ENCODE results near the gene FNDC1.
A peak's percentile ranks its signal among the peaks of the same experiment; 100 is the strongest.

FNDC1 gene

GRCh38 chr6:159157431-159157830 lies 11.8 kb upstream of the FNDC1 start:
- H3K9ac ChIP-seq (ENCODE audit: low read depth, low read length): no peak overlapping the region
- peaks cover 15% of the 10 kb centered on the region for H3K9me3 ChIP-seq (ENCODE audit: insufficient read depth, low read depth, low read length)
- 62% methylated on average over 2 of the region's 2 CpGs for WGBS

DNA sequence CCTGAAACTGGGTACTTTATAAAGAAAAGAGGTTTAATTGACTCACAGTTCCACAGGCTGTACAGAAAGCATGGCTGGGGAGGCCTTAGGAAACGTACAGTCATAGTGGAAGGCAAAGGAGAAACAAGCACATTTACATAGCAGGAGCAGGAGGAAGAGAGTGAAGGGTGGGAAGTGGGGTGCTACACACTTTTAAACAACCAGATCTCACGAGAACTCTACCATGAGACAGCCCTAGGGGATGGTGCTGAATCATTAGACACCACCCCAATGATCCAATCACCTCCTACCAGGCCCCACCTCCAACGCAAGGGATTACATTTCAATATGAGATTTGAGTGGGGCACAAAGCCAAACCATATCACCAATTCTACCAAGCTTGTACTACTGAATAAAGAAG lies 7.4 kb upstream of the FNDC1 start:
- no peaks in the 10 kb centered on the region for H3K9me3 ChIP-seq (ENCODE audit: insufficient read depth, low read depth, low read length)
- H3K27me3 ChIP-seq (ENCODE audit: insufficient read depth, low read length): peaks cover 27% of the 10 kb centered on the region
- H3K4me3 ChIP-seq (ENCODE audit: low read length): no peak overlapping the region
- H3K9ac ChIP-seq (ENCODE audit: low read depth, low read length): no peak overlapping the region
- no peaks in the 10 kb centered on the region for H3K36me3 ChIP-seq (ENCODE audit: insufficient read depth, low read length)
- no peaks in the 10 kb centered on the region for H3K4me1 ChIP-seq (ENCODE audit: insufficient read depth, low read length)
- H3K27ac ChIP-seq (ENCODE audit: low read depth, low read length): no peak overlapping the region
- 58% methylated on average over 3 of the region's 3 CpGs for WGBS

More at GRCh38 chr6:159157431-159157830, 11.8 kb upstream of the FNDC1 start:
- H3K4me3 ChIP-seq (ENCODE audit: low read length): no peak overlapping the region
- H3K36me3 ChIP-seq (ENCODE audit: insufficient read depth, low read length): no peaks in the 10 kb centered on the region
- no peaks in the 10 kb centered on the region for H3K4me1 ChIP-seq (ENCODE audit: insufficient read depth, low read length)
- H3K27ac ChIP-seq (ENCODE audit: low read depth, low read length): no peak overlapping the region
- no peaks in the 10 kb centered on the region for H3K27me3 ChIP-seq (ENCODE audit: insufficient read depth, low read length)

DNA sequence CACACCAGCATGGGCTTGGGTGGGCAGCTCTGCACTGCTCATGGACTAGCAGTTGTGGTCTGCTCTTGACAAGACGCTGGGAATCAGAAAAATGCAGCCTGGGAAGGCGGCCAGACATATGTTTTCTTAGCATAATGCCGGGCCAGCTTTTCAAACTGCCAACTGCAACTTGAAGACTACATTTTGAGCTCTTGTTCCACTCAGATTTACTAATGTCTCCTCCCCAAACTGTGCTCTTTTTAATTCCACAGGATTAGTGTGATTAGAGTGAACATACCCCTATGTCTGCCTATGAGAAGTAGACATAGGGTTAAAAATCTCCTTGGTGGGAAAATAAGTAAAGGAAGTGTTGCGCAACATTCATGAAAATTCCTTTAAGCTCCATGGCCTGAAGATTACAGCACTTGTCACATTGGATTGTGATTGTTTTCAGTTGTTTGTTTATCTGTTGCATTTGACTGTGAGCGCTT lies 5.3 kb upstream of the FNDC1 start:
- 87% methylated on average over 5 of the region's 5 CpGs for WGBS
- no peaks in the 10 kb centered on the region for H3K9me3 ChIP-seq (ENCODE audit: insufficient read depth, low read depth, low read length)
- peaks cover 48% of the 10 kb centered on the region for H3K27me3 ChIP-seq (ENCODE audit: insufficient read depth, low read length)
- no peak overlapping the region for H3K9ac ChIP-seq (ENCODE audit: low read depth, low read length)
- no peaks in the 10 kb centered on the region for H3K36me3 ChIP-seq (ENCODE audit: insufficient read depth, low read length)
- no peak overlapping the region for H3K4me3 ChIP-seq (ENCODE audit: low read length)
- H3K4me1 ChIP-seq (ENCODE audit: insufficient read depth, low read length): no peaks in the 10 kb centered on the region
- H3K27ac ChIP-seq (ENCODE audit: low read depth, low read length): no peak overlapping the region

DNA sequence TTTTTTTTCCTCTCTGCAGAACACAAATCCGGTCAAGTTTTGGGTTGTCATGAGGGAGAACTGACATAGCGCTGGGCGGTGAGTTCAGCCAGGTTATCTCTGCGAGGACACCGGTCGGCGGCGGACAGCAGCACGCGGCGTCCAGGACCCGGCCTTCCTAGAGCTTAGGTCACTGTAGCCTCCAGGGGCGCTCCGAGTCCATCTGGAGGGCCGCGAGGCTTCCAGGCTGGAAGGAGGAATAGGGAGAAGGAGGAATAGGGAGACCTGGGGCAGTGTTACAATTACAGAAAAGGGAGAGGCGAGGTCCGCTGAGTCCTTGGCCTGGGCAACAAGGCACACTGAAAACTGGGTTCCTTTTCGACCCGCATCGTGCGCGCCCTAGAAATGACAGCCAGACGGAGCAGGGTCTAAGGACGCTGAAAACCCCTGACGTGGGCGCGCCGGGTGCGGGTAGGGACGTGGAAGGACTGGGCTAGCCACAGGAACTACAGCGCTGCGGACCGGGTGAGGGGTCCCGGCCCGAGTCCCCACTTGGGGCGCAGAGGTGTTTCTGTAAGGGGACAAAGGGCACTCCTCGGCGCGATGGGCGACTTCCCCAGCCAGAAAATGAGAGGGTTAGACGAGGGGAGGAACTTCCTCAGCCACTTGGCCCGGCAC lies 536 bp upstream of the FNDC1 start:
- 4% methylated on average over 43 of the region's 43 CpGs for WGBS
- no peaks in the 10 kb centered on the region for H3K9me3 ChIP-seq (ENCODE audit: insufficient read depth, low read depth, low read length)
- H3K4me3 ChIP-seq (ENCODE audit: low read length): peak overlapping the region; percentile 58
- peaks cover 93% of the 10 kb centered on the region for H3K27me3 ChIP-seq (ENCODE audit: insufficient read depth, low read length)
- H3K27ac ChIP-seq (ENCODE audit: low read depth, low read length): no peak overlapping the region
- peaks cover 6% of the 10 kb centered on the region for H3K4me1 ChIP-seq (ENCODE audit: insufficient read depth, low read length)
- H3K9ac ChIP-seq (ENCODE audit: low read depth, low read length): 0 out of 2 replicates have a peak overlapping the region, but pooled peaks have one; percentile 20
- H3K36me3 ChIP-seq (ENCODE audit: insufficient read depth, low read length): no peaks in the 10 kb centered on the region

DNA sequence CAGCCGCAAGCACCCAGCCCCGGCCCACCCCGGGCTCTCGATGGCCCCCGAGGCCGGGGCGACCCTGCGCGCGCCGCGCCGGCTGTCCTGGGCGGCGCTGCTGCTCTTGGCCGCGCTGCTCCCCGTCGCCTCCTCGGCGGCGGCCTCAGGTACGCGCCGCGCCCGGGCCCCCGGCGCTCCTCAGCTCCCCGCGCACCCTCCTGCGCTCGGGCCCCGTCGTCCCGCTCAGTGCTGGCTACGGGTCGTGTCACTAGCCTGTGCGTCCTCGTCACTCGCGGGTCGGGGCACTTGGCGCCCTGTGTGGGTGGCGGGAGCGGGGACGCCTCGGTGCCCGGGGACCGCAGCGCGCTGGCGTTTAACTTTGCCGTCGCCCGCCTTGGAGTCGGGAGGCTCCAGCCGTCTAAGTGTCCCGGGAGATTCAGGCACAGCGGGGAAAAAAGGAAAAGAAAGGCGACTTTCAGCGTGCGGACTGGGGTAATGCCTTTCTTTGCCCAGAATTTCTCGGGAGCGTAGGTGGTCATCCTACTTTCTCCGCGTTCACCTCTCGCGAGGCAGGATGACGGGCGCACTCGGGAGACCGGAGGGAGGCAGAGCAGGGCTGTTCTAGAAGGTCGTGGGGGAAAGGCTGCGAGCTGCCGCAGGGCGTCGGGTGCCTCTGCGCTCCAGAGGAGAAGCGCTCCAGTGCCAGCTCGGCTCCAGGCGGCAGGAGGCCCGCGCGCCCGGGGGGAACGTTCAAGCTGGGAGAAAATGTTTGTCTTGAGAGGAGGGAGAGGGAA lies 545 bp downstream of the FNDC1 start:
- WGBS: 2% methylated on average over 87 of the region's 87 CpGs
- Histone ChIP-seq H3K27me3 (ENCODE audit: insufficient read depth, low read length) (peaks cover 97% of the 10 kb centered on the region), H3K9me3 (ENCODE audit: insufficient read depth, low read depth, low read length) (no peaks in the 10 kb centered on the region), H3K27ac (ENCODE audit: low read depth, low read length) (no peak overlapping the region), H3K4me3 (ENCODE audit: low read length) (peak overlapping the region; percentile 58), H3K4me1 (ENCODE audit: insufficient read depth, low read length) (peaks cover 6% of the 10 kb centered on the region), H3K9ac (ENCODE audit: low read depth, low read length) (peak overlapping the region; percentile 50), H3K36me3 (ENCODE audit: insufficient read depth, low read length) (no peaks in the 10 kb centered on the region)

DNA sequence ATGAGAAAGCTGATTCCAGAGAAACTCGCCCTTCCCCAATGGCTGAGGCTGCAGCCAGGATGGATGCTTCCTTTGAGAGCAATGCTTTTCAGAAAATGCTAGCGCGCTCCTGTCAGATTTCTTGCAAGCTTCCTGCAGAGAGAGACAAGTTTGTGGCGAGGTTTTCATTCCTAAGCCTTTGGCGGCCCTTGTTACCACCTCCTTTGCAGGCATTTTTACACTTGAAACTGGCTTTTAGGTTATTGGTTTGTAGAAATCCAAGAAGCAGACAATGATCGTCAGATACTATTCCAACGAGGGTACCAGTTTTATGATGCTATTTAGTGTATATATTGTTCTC lies 1.1 kb downstream of the FNDC1 start:
- Histone ChIP-seq H3K27ac (ENCODE audit: low read depth, low read length) (no peak overlapping the region), H3K4me3 (ENCODE audit: low read length) (peak overlapping the region; percentile 58), H3K36me3 (ENCODE audit: insufficient read depth, low read length) (no peaks in the 10 kb centered on the region), H3K9ac (ENCODE audit: low read depth, low read length) (0 out of 2 replicates have a peak overlapping the region, but pooled peaks have one; percentile 18), H3K9me3 (ENCODE audit: insufficient read depth, low read depth, low read length) (no peaks in the 10 kb centered on the region), H3K27me3 (ENCODE audit: insufficient read depth, low read length) (peaks cover 94% of the 10 kb centered on the region), H3K4me1 (ENCODE audit: insufficient read depth, low read length) (peaks cover 6% of the 10 kb centered on the region)
- WGBS: 15% methylated on average over 7 of the region's 7 CpGs

DNA sequence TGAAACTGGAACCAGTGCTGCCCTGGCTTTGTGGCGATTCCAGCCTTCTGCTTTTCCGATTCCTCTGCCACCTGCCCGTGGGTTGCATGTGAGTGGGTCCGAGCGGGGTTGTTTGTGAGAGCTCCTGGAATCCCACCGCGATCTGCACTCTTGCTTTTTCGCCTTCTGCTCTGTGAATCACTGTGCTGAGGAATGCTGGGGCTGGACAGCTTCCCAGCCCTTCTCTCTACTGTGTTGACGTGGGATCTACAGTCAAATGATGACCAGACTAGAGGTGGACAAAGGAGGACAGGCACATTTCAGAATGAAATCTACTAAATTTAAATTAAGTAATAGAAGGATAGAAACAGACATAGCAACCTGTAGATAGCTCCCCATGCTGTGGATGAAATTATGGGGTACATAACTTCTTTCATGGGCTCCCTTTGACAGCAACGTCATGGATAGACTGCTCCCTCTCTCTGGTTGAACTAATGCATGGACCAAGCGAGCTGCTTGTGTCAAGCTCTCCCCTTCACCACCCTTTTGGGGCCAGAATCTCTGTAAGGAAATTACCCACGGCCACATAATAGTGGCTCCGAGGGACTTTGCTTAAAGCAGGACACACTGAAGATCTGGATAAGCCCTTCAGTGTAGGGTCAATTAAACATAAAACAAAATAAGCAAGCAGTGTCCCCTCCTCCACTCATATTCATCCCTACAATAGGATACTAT lies 2.0 kb downstream of the FNDC1 start:
- H3K4me3 ChIP-seq (ENCODE audit: low read length): no peak overlapping the region
- H3K27me3 ChIP-seq (ENCODE audit: insufficient read depth, low read length): peaks cover 90% of the 10 kb centered on the region
- H3K9me3 ChIP-seq (ENCODE audit: insufficient read depth, low read depth, low read length): no peaks in the 10 kb centered on the region
- no peak overlapping the region for H3K27ac ChIP-seq (ENCODE audit: low read depth, low read length)
- no peak overlapping the region for H3K9ac ChIP-seq (ENCODE audit: low read depth, low read length)
- WGBS: 60% methylated on average over 13 of the region's 13 CpGs
- peaks cover 6% of the 10 kb centered on the region for H3K4me1 ChIP-seq (ENCODE audit: insufficient read depth, low read length)
- H3K36me3 ChIP-seq (ENCODE audit: insufficient read depth, low read length): no peaks in the 10 kb centered on the region

DNA sequence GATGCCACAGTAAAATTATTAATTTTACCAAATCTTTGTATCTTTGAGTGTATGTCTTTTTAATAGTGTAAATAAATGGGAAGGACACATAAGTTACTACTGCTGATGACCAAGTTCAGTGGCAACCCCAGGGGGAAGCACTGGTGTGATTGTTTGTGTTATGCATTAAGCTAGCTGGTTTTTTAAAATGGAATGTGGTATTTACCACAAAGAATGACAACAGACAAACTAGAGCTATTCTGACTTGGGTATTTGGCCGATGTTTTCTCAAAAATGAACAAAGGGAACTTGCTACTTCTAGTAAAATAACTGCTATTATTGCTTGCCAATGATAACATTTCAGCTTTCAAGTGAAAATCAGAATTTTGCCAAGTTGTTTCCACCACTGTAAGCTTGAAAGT lies 2.9 kb downstream of the FNDC1 start:
- Histone ChIP-seq H3K27ac (ENCODE audit: low read depth, low read length) (no peak overlapping the region), H3K9me3 (ENCODE audit: insufficient read depth, low read depth, low read length) (no peaks in the 10 kb centered on the region), H3K27me3 (ENCODE audit: insufficient read depth, low read length) (peaks cover 81% of the 10 kb centered on the region), H3K36me3 (ENCODE audit: insufficient read depth, low read length) (no peaks in the 10 kb centered on the region), H3K4me1 (ENCODE audit: insufficient read depth, low read length) (peaks cover 6% of the 10 kb centered on the region), H3K4me3 (ENCODE audit: low read length) (no peak overlapping the region), H3K9ac (ENCODE audit: low read depth, low read length) (no peak overlapping the region)
- WGBS: 100% methylated on average over 1 of the region's 1 CpG

DNA sequence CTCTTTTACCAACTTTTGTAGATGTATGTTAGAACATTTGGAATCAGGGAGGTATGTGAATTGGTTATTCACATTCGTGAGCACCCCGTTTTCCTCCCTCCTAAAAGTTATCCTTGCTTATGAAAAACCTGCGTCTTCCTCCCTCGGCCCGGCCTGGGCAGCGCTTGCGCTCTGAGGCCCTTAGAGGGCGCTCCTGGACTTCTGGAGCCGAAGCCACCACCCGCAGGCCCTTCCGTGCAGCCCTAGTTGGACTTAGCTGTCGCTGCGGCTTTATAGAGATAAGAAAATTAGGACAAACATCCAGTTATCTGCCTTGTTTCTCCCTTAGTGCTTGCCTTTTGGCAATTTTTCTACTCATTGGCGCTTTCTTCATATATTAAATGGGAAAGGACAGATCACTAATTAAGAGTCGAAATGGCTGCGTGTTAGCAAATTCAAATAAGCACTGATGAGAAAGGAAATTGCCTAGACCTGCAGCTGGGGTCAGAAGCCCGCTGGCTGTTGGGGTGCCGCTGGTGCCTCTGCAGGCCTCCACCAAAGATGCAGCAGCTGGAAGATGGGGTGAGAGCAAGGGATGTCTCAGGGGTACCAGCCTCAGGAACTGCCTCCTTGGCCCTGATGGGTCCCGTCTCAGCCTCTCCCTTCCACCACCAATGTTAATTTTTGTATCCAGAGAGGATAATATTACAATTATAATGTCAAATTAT lies 5.2 kb downstream of the FNDC1 start:
- peaks cover 59% of the 10 kb centered on the region for H3K27me3 ChIP-seq (ENCODE audit: insufficient read depth, low read length)
- WGBS: 11% methylated on average over 17 of the region's 19 CpGs
- no peaks in the 10 kb centered on the region for H3K9me3 ChIP-seq (ENCODE audit: insufficient read depth, low read depth, low read length)
- H3K4me3 ChIP-seq (ENCODE audit: low read length): peak overlapping the region; percentile 36
- peaks cover 6% of the 10 kb centered on the region for H3K4me1 ChIP-seq (ENCODE audit: insufficient read depth, low read length)
- no peak overlapping the region for H3K9ac ChIP-seq (ENCODE audit: low read depth, low read length)
- no peaks in the 10 kb centered on the region for H3K36me3 ChIP-seq (ENCODE audit: insufficient read depth, low read length)
- no peak overlapping the region for H3K27ac ChIP-seq (ENCODE audit: low read depth, low read length)

DNA sequence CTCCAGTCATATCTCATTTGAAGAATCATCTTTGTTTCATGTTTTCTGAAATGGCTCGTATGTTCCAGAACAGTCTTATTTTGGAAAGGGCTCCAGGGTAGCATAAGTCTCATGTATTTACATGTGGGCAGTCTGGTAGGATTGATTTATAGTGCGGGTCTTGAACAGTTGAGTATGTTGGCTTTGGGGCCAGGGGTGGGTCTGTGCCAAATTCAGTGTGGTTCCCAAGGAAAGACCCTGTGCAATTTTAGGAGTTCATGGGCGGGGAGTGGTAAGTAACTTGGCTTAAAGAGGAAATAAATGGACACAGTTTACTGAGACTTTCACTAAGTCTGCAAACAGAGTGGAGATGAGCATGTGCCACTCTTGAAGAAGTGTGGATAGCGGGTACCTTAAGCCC lies 7.7 kb downstream of the FNDC1 start:
- Histone ChIP-seq H3K9me3 (ENCODE audit: insufficient read depth, low read depth, low read length) (no peaks in the 10 kb centered on the region), H3K9ac (ENCODE audit: low read depth, low read length) (no peak overlapping the region), H3K4me3 (ENCODE audit: low read length) (no peak overlapping the region), H3K36me3 (ENCODE audit: insufficient read depth, low read length) (no peaks in the 10 kb centered on the region), H3K4me1 (ENCODE audit: insufficient read depth, low read length) (no peaks in the 10 kb centered on the region), H3K27ac (ENCODE audit: low read depth, low read length) (no peak overlapping the region), H3K27me3 (ENCODE audit: insufficient read depth, low read length) (peaks cover 34% of the 10 kb centered on the region)
- 91% methylated on average over 4 of the region's 4 CpGs for WGBS

- Histone ChIP-seq H3K36me3 (ENCODE audit: insufficient read depth, low read length) (no peaks in the 10 kb centered on the region), H3K27ac (ENCODE audit: low read depth, low read length) (no peak overlapping the region), H3K9me3 (ENCODE audit: insufficient read depth, low read depth, low read length) (no peaks in the 10 kb centered on the region), H3K27me3 (ENCODE audit: insufficient read depth, low read length) (peaks cover 15% of the 10 kb centered on the region), H3K4me1 (ENCODE audit: insufficient read depth, low read length) (no peaks in the 10 kb centered on the region), H3K4me3 (ENCODE audit: low read length) (no peak overlapping the region), H3K9ac (ENCODE audit: low read depth, low read length) (no peak overlapping the region)
- 91% methylated on average over 9 of the region's 9 CpGs for WGBS
These were observed 9.6 kb downstream of the FNDC1 start for GRCh38 chr6:159178847-159179246.

All from HUES64 (cell line).